ENCODE measurements around the gene TMEM186. TPM values are rescaled to one million over a fixed set of nuclear protein-coding genes. Genes with fewer than 3 reads are reported as not detected.

Gene TMEM186
- total RNA-seq, 1 experiment from 2014 or later, result 20.5 TPM

DNA sequence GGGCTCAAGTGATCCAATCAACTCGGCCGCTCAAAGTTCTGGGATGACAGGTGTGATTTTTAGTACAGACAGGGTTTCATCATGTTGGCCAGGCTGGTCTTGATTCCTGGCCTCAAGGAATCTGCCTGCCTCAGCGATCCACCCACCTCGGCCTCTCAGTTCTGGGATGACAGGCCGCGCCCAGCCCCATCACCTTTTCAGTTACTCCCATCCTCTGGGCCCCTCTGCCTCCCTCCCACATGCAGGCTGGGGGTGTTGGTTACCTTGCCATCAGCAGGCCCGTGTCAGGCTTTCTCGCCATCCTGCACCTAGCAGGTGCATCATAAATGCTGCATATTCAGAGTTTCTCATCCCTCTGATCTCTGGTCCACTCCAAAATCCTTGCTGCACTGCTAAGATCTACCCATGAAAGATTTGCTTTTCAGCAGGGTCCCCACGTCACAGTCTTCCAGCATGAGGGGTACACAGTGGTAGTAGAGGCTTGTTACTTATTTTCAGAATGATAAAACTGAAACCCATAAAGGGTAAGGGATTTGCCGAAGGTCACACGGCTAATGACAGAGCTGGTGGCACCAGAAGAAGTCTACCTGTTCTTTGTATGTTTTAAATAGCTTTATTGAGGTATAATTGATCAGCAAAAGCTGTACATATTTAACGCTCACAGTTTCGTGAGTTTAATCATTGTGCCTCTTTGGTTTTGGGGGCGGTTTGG is 16.8 kb upstream of the TMEM186 start:
- no peaks in the 10 kb centered on the region; the same call in 1 of the 2 replicates for H3F3A ChIP-seq (ENCODE audit: insufficient read depth, low read depth)
- no peak overlapping the region for H3K4me2 ChIP-seq
- no TSS peak for BruUV-seq (replicated peaks)
- H3K9me3 ChIP-seq (ENCODE audit: insufficient read depth, low read depth), result no peaks in the 10 kb centered on the region
- no peak overlapping the region for H3K27ac ChIP-seq
- DNase-seq, result no peak
- H4K20me1 ChIP-seq (ENCODE audit: insufficient read depth), result peaks cover 24% of the 10 kb centered on the region; the same call in 1 of the 2 replicates
- H3K4me3 ChIP-seq, result no peak overlapping the region
- intact Hi-C loops (cut with micrococcal nuclease; ENCODE audit: unreplicated experiment), result no loop called here
- no peaks in the 10 kb centered on the region for H3K79me2 ChIP-seq (ENCODE audit: low read depth)
- H3K4me1 ChIP-seq (replicated peaks; ENCODE audit: insufficient read depth), result no peaks in the 10 kb centered on the region
- ChIA-PET CTCF (no interaction called here), POLR2A (ENCODE audit: unreplicated experiment) (no interaction called here)
- H2AFZ ChIP-seq, result no peak overlapping the region
- H3K36me3 ChIP-seq (ENCODE audit: low read depth), result peaks cover 40% of the 10 kb centered on the region
- H3K27me3 ChIP-seq (ENCODE audit: insufficient read depth, low read depth), result no peaks in the 10 kb centered on the region
- H3K9me2 ChIP-seq (ENCODE audit: insufficient read depth), result no peaks in the 10 kb centered on the region
- TF ChIP-seq EZH2 (IDR thresholded peaks at IDR 0.05; ENCODE audit: low read depth), result no peak
- TF ChIP-seq, protein P1, sequence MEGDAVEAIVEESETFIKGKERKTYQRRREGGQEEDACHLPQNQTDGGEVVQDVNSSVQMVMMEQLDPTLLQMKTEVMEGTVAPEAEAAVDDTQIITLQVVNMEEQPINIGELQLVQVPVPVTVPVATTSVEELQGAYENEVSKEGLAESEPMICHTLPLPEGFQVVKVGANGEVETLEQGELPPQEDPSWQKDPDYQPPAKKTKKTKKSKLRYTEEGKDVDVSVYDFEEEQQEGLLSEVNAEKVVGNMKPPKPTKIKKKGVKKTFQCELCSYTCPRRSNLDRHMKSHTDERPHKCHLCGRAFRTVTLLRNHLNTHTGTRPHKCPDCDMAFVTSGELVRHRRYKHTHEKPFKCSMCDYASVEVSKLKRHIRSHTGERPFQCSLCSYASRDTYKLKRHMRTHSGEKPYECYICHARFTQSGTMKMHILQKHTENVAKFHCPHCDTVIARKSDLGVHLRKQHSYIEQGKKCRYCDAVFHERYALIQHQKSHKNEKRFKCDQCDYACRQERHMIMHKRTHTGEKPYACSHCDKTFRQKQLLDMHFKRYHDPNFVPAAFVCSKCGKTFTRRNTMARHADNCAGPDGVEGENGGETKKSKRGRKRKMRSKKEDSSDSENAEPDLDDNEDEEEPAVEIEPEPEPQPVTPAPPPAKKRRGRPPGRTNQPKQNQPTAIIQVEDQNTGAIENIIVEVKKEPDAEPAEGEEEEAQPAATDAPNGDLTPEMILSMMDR (conservative IDR thresholded peaks at IDR 0.05), result no peak

DNA sequence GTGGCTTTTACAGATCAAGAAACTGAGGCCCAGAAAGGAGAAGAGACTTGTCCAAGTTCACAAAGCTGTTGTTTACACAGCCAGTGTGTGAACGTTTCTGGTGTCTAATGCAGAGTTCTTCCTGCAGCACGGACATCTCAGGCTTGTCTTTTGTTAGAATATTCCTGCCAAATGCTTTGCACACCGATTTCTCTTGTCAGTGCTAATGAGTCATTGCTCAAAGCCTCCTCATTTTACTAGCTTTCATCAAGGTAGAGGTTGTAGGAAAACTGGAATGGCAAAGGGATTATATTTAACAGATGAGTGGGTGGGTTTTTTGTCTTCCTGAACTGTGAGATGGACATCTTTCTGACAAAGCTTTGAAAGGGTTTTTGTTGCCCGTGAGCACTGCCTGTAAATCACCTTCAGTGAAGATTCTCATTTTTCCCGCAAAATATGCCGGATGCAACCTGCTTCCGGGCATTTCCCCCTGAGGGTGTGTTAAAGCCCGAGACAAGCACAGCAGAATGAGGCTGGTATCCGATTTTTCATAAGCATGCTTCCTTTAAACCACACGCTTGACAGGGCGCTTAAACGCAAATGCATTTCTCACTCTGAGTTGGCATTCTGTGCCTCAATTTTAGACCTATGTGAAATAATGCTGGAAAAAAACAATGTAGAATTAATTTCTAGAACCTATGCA is 14.9 kb upstream of the TMEM186 start:
- H4K20me1 ChIP-seq (ENCODE audit: insufficient read depth), result peaks cover 28% of the 10 kb centered on the region
- no TSS peak for BruUV-seq (replicated peaks)

DNA sequence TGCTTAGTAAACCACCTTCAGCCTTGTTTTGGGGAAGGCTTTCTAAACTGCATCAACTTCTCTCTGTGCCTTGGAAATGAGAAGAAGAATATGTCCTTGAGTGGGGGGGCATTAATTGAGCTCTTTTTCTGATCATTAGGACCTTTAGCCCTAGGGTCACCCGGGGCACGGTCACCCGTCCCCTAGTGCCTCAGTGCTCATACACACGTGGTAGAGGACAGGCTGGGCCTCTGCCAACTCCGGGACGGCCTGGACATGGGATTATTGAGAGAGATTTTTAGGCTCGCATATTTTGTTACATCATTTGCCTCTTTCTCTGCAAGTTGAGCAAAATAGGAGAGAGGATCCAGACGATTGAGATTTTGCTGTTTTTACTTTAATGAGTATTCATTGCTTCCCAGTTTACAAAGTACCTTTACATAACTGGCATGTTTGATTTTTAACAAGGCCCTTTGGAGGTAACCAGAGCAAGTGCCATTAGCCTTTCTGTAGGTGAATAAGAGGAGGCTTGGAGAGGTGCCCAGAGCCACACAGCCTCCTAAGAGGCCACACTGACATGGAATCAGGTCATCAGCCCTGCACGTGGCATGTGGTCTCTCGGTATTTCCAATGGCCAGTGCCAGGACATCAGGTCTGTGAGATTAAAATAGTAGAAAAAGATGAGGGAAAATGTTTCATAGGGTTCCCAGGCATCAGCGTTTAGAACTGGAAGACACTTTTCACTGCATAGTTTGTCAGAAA is 11.3 kb upstream of the TMEM186 start:
- BruUV-seq (replicated peaks), result no TSS peak
- Histone ChIP-seq H3K4me1 (replicated peaks; ENCODE audit: insufficient read depth) (no peaks in the 10 kb centered on the region), H3F3A (ENCODE audit: insufficient read depth, low read depth) (peaks cover 8% of the 10 kb centered on the region), H3K79me2 (ENCODE audit: low read depth) (peaks cover 11% of the 10 kb centered on the region), H3K27ac (no peak overlapping the region), H3K9me3 (ENCODE audit: insufficient read depth, low read depth) (no peaks in the 10 kb centered on the region), H3K4me2 (no peak overlapping the region), H2AFZ (no peak overlapping the region), H4K20me1 (ENCODE audit: insufficient read depth) (peaks cover 49% of the 10 kb centered on the region), H3K9me2 (ENCODE audit: insufficient read depth) (no peaks in the 10 kb centered on the region), H3K27me3 (ENCODE audit: insufficient read depth, low read depth) (no peaks in the 10 kb centered on the region), H3K36me3 (ENCODE audit: low read depth) (peaks cover 63% of the 10 kb centered on the region), H3K4me3 (no peak overlapping the region)
- CTCF ChIA-PET, result no interaction called here
- POLR2A ChIA-PET (ENCODE audit: unreplicated experiment), result no interaction called here
- TF ChIP-seq, protein P1 (conservative IDR thresholded peaks at IDR 0.05), result no peak
- no peak for TF ChIP-seq EZH2 (IDR thresholded peaks at IDR 0.05; ENCODE audit: low read depth)
- intact Hi-C loops (cut with micrococcal nuclease; ENCODE audit: unreplicated experiment), result no loop called here
- no peak for DNase-seq

More for the DNA sequence above, 14.9 kb upstream of the TMEM186 start:
- TF ChIP-seq EZH2 (IDR thresholded peaks at IDR 0.05; ENCODE audit: low read depth), result no peak
- TF ChIP-seq, protein P1 (conservative IDR thresholded peaks at IDR 0.05), result no peak
- Histone ChIP-seq H2AFZ (no peak overlapping the region), H3K4me2 (no peak overlapping the region), H3K36me3 (ENCODE audit: low read depth) (peaks cover 57% of the 10 kb centered on the region), H3K9me3 (ENCODE audit: insufficient read depth, low read depth) (no peaks in the 10 kb centered on the region), H3K79me2 (ENCODE audit: low read depth) (no peaks in the 10 kb centered on the region), H3K27me3 (ENCODE audit: insufficient read depth, low read depth) (no peaks in the 10 kb centered on the region), H3K27ac (no peak overlapping the region), H3K9me2 (ENCODE audit: insufficient read depth) (no peaks in the 10 kb centered on the region), H3K4me1 (replicated peaks; ENCODE audit: insufficient read depth) (no peaks in the 10 kb centered on the region), H3K4me3 (no peak overlapping the region), H3F3A (ENCODE audit: insufficient read depth, low read depth) (peaks cover 4% of the 10 kb centered on the region)
- ChIA-PET POLR2A (ENCODE audit: unreplicated experiment) (no interaction called here), CTCF (interaction anchor here (1.4 kb wide), 1 partner anchor 9 kb away, joined by 3 read pairs; no protein-coding TSS in a partner anchor)
- DNase-seq, result no peak
- intact Hi-C loops (cut with micrococcal nuclease; ENCODE audit: unreplicated experiment), result no loop called here

Data from PC-9 (cell line).